ENCODE results near the gene ACOT13. TPM values are rescaled to one million over a fixed set of nuclear protein-coding genes. Genes with fewer than 3 reads are reported as not detected.
"Not testable (repeated sequence)": the region's sequence is repeated elsewhere in the genome, so short reads cannot be mapped to it uniquely, and the experiment has no call there.

The ACOT13 gene
- total RNA-seq, 2 experiments from 2014 or later = 1.5 TPM

DNA sequence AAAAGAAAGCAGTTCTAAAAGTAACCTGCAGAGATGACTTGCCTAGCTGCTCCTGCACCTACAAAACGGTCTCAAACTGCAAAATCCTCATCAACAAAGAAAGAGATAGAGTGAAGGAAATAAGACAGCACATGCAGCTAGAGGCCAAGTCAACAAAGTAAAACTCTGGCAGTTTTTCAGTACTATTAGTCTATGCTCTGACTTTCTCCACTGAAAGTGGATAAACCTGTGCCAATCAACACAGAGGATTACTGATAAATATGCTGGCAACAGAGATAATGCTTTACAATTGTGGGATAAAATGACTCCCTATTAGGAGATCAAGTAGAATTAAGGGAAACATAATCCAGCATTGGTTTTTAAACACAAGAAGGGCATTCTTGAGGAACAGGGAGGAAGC is 34.3 kb upstream of the ACOT13 start:
- H3K27ac Mint-ChIP-seq = no peak overlapping the region
- no peaks in the 10 kb centered on the region for H3K27me3 ChIP-seq (ENCODE audit: control insufficient read depth in 1 of 2, insufficient read depth in 2 of 2, low read length in 2 of 2)
- ChIA-PET CTCF (no interaction called here), POLR2A (no interaction called here)
- no peaks in the 10 kb centered on the region for H3K36me3 Mint-ChIP-seq (ENCODE audit: low read depth)
- H3K9me3 Mint-ChIP-seq = peaks cover 3% of the 10 kb centered on the region
- no peak overlapping the region for H3K27ac ChIP-seq (ENCODE audit: low read depth in 1 of 2, low read length in 2 of 2)
- no peaks in the 10 kb centered on the region for H3K4me1 Mint-ChIP-seq (ENCODE audit: low read depth)
- no peak overlapping the region for H3K4me3 ChIP-seq (ENCODE audit: low read length)
- no peaks in the 10 kb centered on the region for H3K9me3 ChIP-seq (ENCODE audit: control insufficient read depth in 1 of 2, insufficient read depth in 1 of 2, low read length in 2 of 2)
- ATAC-seq (ENCODE audit: poor library complexity) (no peak), DNase-seq (no peak)
- intact Hi-C loops (cut with DNase I, micrococcal nuclease) = no loop called here
- H3K27me3 Mint-ChIP-seq = peaks cover 27% of the 10 kb centered on the region
- H3K4me3 Mint-ChIP-seq = no peak overlapping the region
- TF ChIP-seq, protein P1, sequence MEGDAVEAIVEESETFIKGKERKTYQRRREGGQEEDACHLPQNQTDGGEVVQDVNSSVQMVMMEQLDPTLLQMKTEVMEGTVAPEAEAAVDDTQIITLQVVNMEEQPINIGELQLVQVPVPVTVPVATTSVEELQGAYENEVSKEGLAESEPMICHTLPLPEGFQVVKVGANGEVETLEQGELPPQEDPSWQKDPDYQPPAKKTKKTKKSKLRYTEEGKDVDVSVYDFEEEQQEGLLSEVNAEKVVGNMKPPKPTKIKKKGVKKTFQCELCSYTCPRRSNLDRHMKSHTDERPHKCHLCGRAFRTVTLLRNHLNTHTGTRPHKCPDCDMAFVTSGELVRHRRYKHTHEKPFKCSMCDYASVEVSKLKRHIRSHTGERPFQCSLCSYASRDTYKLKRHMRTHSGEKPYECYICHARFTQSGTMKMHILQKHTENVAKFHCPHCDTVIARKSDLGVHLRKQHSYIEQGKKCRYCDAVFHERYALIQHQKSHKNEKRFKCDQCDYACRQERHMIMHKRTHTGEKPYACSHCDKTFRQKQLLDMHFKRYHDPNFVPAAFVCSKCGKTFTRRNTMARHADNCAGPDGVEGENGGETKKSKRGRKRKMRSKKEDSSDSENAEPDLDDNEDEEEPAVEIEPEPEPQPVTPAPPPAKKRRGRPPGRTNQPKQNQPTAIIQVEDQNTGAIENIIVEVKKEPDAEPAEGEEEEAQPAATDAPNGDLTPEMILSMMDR (IDR thresholded peaks at IDR 0.05) = no peak
- H3K4me1 ChIP-seq (ENCODE audit: insufficient read depth, low read length) = no peaks in the 10 kb centered on the region
- no peaks in the 10 kb centered on the region for H3K36me3 ChIP-seq (ENCODE audit: insufficient read depth, low read length)

DNA sequence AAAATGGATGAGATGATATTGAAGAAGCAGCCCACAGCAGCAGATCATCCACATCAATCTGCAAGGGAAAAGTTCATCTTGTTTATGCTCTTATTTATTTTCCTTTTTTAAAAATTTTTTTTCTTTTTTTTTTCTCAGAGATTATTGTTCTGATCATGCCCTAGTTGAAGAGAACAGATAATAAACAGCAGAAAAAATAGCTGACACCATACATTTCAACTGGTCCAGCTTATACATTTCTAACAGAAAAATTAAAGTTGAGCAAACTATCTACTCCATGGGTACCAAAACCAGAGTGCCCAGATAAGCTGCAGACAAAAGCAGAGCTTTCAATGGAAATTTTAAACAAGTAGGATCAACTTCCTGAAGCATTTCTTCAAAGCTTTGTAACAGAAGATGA is 30.2 kb upstream of the ACOT13 start:
- Mint-ChIP-seq H3K27ac (no peak overlapping the region), H3K27me3 (peaks cover 42% of the 10 kb centered on the region), H3K36me3 (ENCODE audit: low read depth) (no peaks in the 10 kb centered on the region), H3K4me3 (no peak overlapping the region), H3K9me3 (peaks cover 3% of the 10 kb centered on the region), H3K4me1 (ENCODE audit: low read depth) (no peaks in the 10 kb centered on the region)
- no peak for DNase-seq
- intact Hi-C loops (cut with DNase I, micrococcal nuclease) = no loop called here
- Histone ChIP-seq H3K9me3 (ENCODE audit: control insufficient read depth in 1 of 2, insufficient read depth in 1 of 2, low read length in 2 of 2) (no peaks in the 10 kb centered on the region), H3K27ac (ENCODE audit: low read depth in 1 of 2, low read length in 2 of 2) (no peak overlapping the region), H3K4me1 (ENCODE audit: insufficient read depth, low read length) (no peaks in the 10 kb centered on the region), H3K36me3 (ENCODE audit: insufficient read depth, low read length) (no peaks in the 10 kb centered on the region), H3K27me3 (ENCODE audit: control insufficient read depth in 1 of 2, insufficient read depth in 2 of 2, low read length in 2 of 2) (no peaks in the 10 kb centered on the region), H3K4me3 (ENCODE audit: low read length) (no peak overlapping the region)
- ATAC-seq (ENCODE audit: poor library complexity) = no peak
- POLR2A ChIA-PET = interaction anchor here (1.1 kb wide), 1 partner anchor 30 kb away, joined by 5 read pairs; the partner anchor contains the start of genes ACOT13 and TDP2
- CTCF ChIA-PET = interaction anchor here (1.0 kb wide), 1 partner anchor 30 kb away, joined by 3 read pairs; the partner anchor contains the start of genes ACOT13 and TDP2
- TF ChIP-seq, protein P1 (IDR thresholded peaks at IDR 0.05) = no peak

- peaks cover 35% of the 10 kb centered on the region for H3K27me3 Mint-ChIP-seq
- ChIA-PET POLR2A (no interaction called here), CTCF (no interaction called here)
- no peak overlapping the region for H3K27ac Mint-ChIP-seq
- intact Hi-C loops (cut with DNase I, micrococcal nuclease) = no loop called here
- peaks cover 3% of the 10 kb centered on the region for H3K4me1 Mint-ChIP-seq (ENCODE audit: low read depth)
- no peak for ATAC-seq (ENCODE audit: poor library complexity)
- Histone ChIP-seq H3K27me3 (ENCODE audit: control insufficient read depth in 1 of 2, insufficient read depth in 2 of 2, low read length in 2 of 2) (peaks cover 6% of the 10 kb centered on the region in 2 experiments), H3K27ac (ENCODE audit: low read depth in 1 of 2, low read length in 2 of 2) (no peak overlapping the region), H3K9me3 (ENCODE audit: control insufficient read depth in 1 of 2, insufficient read depth in 1 of 2, low read length in 2 of 2) (no peaks in the 10 kb centered on the region), H3K4me1 (ENCODE audit: insufficient read depth, low read length) (no peaks in the 10 kb centered on the region), H3K36me3 (ENCODE audit: insufficient read depth, low read length) (no peaks in the 10 kb centered on the region), H3K4me3 (ENCODE audit: low read length) (no peak overlapping the region)
- no peak for DNase-seq
- no peak overlapping the region for H3K4me3 Mint-ChIP-seq
- H3K36me3 Mint-ChIP-seq (ENCODE audit: low read depth) = no peaks in the 10 kb centered on the region
- TF ChIP-seq, protein P1 (IDR thresholded peaks at IDR 0.05) = no peak
- peaks cover 3% of the 10 kb centered on the region for H3K9me3 Mint-ChIP-seq
Observed at GRCh38 chr6:24640166-24640565, 26.7 kb upstream of the ACOT13 start.

- H3K36me3 ChIP-seq (ENCODE audit: insufficient read depth, low read length); H3K4me3 Mint-ChIP-seq; CTCF ChIA-PET; H3K27me3 ChIP-seq (ENCODE audit: control insufficient read depth in 1 of 2, insufficient read depth in 2 of 2, low read length in 2 of 2); H3K4me3 ChIP-seq (ENCODE audit: low read length); DNase-seq; ATAC-seq (ENCODE audit: poor library complexity); intact Hi-C loops (cut with DNase I, micrococcal nuclease); POLR2A ChIA-PET; H3K36me3 Mint-ChIP-seq (ENCODE audit: low read depth); H3K9me3 Mint-ChIP-seq; H3K4me1 ChIP-seq (ENCODE audit: insufficient read depth, low read length); H3K27ac Mint-ChIP-seq; H3K27ac ChIP-seq (ENCODE audit: low read depth in 1 of 2, low read length in 2 of 2); H3K4me1 Mint-ChIP-seq (ENCODE audit: low read depth); H3K9me3 ChIP-seq (ENCODE audit: control insufficient read depth in 1 of 2, insufficient read depth in 1 of 2, low read length in 2 of 2): not testable (repeated sequence)
- H3K27me3 Mint-ChIP-seq = peaks cover 37% of the 10 kb centered on the region
Observed at GRCh38 chr6:24640631-24641030, 26.2 kb upstream of the ACOT13 start.
